Neural cell (in vitro differentiated cells): ENCODE data around the gene PHOX2A.

ENCODE experiments used
- EP300 ChIP-seq: fragments of 450-650 bp; conservative IDR thresholded peaks from 2 replicates; pipeline ENCODE4 v1.6.1; 2014; ENCODE audit warnings: antibody characterized with exemption, mild to moderate bottlenecking, moderate library complexity; ENCODE audit not compliant: poor library complexity, severe bottlenecking
- EZH2 ChIP-seq: fragments of 200-600, 300-800 bp; shearing (Covaris generic), sonication (generic); IDR thresholded peaks from 2 replicates; pipeline ENCODE4 v1.6.1; 2014; ENCODE audit warnings: antibody characterized with exemption, low read length, borderline replicate concordance, mild to moderate bottlenecking; ENCODE audit not compliant: insufficient read depth, poor library complexity, severe bottlenecking
- POLR2AphosphoS5 ChIP-seq: IDR thresholded peaks from 2 replicates; pipeline ENCODE4 v1.6.1; 2012
- SMC3 ChIP-seq: fragments of 450-650 bp; conservative IDR thresholded peaks from 2 replicates; pipeline ENCODE4 v1.6.1; 2014; ENCODE audit warnings: antibody characterized with exemption, mild to moderate bottlenecking, moderate library complexity; ENCODE audit not compliant: poor library complexity
- TF ChIP-seq, protein P1 (sequence below): fragments of 450-650 bp; IDR thresholded peaks from 2 replicates; pipeline ENCODE4 v1.5.1; 2014; ENCODE audit warnings: antibody characterized with exemption, mild to moderate bottlenecking, moderate library complexity; ENCODE audit not compliant: poor library complexity, severe bottlenecking
- TF ChIP-seq, protein P2 (sequence below): IDR thresholded peaks from 2 replicates; pipeline ENCODE4 v1.6.1; 2012; ENCODE audit warnings: borderline replicate concordance

DNA sequence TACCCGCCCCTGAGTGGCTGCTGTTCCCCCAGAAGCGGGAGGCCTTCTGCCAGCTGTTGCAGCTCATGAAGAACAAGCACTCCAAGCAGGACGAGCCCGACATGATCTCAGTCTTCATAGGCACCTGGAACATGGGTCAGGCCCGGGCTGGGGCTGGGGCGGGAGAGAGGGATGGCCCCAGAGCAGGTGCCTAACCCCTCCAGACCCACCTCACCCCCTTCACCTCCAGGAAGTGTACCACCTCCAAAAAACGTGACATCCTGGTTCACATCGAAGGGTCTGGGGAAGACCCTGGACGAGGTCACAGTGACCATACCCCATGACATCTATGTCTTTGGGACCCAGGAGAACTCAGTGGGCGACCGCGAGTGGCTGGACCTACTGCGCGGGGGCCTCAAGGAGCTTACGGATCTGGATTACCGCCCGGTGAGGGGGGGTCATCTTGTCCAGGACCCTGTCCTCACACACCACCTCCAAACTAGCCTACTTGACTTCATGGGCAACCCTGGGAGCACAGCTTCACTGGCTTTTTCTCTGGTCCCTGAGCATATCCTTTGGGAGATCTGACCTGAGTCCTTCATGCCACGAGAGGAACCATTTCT, 13.1 kb downstream of the PHOX2A start:
- TF ChIP-seq, protein P1, sequence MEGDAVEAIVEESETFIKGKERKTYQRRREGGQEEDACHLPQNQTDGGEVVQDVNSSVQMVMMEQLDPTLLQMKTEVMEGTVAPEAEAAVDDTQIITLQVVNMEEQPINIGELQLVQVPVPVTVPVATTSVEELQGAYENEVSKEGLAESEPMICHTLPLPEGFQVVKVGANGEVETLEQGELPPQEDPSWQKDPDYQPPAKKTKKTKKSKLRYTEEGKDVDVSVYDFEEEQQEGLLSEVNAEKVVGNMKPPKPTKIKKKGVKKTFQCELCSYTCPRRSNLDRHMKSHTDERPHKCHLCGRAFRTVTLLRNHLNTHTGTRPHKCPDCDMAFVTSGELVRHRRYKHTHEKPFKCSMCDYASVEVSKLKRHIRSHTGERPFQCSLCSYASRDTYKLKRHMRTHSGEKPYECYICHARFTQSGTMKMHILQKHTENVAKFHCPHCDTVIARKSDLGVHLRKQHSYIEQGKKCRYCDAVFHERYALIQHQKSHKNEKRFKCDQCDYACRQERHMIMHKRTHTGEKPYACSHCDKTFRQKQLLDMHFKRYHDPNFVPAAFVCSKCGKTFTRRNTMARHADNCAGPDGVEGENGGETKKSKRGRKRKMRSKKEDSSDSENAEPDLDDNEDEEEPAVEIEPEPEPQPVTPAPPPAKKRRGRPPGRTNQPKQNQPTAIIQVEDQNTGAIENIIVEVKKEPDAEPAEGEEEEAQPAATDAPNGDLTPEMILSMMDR = no peak
- TF ChIP-seq EZH2 (no peak), SMC3 (no peak), POLR2AphosphoS5 (no peak), EP300 (no peak)
- TF ChIP-seq, protein P2, sequence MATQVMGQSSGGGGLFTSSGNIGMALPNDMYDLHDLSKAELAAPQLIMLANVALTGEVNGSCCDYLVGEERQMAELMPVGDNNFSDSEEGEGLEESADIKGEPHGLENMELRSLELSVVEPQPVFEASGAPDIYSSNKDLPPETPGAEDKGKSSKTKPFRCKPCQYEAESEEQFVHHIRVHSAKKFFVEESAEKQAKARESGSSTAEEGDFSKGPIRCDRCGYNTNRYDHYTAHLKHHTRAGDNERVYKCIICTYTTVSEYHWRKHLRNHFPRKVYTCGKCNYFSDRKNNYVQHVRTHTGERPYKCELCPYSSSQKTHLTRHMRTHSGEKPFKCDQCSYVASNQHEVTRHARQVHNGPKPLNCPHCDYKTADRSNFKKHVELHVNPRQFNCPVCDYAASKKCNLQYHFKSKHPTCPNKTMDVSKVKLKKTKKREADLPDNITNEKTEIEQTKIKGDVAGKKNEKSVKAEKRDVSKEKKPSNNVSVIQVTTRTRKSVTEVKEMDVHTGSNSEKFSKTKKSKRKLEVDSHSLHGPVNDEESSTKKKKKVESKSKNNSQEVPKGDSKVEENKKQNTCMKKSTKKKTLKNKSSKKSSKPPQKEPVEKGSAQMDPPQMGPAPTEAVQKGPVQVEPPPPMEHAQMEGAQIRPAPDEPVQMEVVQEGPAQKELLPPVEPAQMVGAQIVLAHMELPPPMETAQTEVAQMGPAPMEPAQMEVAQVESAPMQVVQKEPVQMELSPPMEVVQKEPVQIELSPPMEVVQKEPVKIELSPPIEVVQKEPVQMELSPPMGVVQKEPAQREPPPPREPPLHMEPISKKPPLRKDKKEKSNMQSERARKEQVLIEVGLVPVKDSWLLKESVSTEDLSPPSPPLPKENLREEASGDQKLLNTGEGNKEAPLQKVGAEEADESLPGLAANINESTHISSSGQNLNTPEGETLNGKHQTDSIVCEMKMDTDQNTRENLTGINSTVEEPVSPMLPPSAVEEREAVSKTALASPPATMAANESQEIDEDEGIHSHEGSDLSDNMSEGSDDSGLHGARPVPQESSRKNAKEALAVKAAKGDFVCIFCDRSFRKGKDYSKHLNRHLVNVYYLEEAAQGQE = no peak
